GM21515 (cell line): Measurements from ENCODE around the gene KPNA1.
"Not testable (repeated sequence)": the region's sequence is repeated elsewhere in the genome, so short reads cannot be mapped to it uniquely, and the experiment has no call there.

Source experiments
- ATAC-seq: cut with Tn5 transposase; IDR thresholded peaks from one replicate; pipeline ENCODE4 v1.9.1; 2021; ENCODE audit not compliant: unreplicated experiment

KPNA1 gene

DNA sequence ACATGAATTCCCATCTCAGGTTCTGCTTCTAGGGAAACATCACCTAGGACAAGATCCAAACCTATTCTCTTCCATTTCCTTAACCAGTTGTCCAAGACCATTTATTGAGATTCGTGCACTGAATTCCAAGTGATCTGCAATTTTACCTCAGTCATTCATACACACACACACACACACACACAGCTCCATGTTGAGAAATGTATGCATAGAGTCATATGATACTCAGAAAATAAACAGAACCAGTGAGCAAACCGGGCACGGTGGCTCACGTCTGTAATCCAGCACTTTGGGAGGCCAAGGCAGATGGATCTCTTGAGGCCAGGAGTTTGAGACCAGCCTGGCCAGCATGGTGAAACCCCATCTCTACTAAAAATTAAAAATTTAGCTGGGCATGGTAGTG, 6.1 kb upstream of the KPNA1 start:
- no peak for ATAC-seq

DNA sequence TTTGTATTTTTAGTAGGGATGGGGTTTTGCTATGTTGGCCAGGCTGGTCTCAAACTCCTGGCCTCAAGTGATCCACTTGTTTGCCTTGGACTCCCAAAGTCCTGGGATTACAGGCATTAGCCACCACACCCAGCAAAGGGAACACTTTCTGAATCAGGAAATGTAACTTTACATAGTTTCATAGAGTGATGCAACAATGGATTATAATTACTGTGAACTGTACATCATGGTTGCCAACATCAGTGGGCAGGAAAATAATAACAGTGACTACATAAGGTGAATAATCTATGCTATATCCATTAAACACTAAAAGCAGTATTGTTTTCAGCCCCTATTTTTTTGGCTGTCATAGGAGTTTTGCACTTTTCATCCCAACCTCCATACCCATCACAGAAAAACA, 5.0 kb upstream of the KPNA1 start:
- ATAC-seq, result no peak

DNA sequence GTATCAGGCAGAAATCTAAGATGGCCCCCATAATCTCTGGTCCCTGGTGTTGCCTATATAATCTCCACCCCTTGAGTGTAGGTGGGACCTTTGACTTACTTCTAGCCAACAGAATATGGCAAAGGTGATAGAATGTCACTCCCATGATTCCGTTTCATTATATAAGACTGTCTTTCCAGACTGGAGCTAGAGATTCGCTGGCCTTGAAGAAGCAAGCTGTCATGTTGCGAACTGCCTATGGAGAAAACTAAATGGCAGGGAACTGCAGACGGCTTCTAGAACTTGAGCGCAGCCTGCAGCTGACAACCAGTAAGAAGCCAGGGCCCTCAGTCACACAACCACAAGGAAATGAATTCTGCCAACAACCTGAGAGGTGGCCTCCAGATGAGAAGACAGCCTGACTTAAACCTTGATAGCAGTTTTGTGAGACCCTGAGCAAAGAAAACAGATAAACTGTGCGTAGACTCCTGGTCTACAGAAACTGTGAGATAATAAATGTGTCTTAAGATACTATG, 2.2 kb upstream of the KPNA1 start:
- ATAC-seq, result no peak

DNA sequence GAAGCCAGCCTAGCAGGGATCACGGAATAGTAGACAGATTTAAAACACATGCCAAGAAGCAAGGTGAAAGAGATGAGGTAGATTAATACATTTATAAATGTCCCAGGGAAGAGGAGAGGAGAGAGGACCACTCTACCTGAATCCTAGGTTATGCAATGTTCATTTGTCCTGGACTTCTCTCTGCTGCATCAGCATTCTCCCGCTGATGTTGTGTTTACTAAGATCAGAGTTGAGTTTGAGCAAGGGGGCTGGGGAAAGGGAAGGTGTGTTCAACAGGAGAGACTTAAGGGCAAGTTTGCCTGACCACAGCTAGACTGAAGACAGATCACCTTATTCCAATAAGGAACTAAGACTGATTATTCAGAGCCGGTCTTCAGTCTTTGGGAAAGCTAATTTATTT, 1.1 kb upstream of the KPNA1 start:
- no peak for ATAC-seq

DNA sequence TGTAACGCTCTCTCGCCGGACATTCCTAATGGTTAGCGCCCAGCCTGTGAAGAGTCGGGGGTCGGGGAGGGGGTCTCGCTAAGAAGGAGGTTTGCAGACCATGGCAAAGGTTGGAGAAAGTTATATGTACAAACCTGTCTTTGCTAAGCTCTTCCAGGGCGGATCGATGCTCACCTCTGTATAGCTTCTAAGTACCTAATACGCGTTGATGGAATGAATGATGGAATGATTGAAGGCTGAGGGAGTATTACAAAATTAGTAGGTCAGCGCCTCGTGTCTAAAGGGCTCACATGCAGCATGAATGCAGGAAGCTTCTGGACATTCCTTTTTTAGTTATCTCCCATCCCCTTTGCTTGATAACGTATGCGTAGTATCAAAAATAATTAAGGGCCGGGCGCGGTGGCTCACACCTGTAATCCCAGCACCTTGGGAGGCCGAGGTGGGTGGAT, 305 bp upstream of the KPNA1 start:
- no peak for ATAC-seq

DNA sequence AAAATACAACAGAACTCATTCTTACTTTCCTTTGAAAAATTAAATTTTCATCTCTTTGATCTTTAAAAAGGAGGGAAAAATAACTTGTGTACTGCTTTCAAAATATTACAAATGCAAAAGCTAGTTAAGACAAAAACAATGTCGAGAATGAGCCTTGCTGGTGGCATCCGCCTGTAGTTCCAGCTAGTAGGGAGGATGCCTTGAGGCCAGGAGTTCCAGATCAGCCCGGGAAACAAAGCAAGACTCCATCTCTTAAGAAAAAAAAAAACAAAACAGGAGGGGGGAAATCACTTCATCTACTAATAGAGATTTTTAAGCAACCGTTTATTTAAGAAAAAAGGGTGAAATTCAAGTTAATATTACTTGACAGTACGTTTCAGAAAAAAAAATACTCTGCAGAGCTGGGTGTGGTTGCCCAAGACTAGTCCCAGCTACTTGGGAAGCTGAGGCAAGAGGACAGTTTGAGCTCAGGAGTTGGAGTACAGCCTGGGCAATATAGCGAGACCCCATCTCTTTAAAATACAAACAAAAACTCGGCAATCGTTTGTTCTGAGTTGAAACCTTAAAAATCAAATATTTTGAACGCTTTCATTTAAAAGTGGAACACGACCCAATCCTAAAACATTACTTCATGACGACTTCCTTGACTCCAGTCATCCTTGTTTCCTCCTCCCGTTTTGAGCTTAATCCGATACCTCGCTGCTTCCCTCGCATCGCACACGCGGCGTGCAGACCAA, 1.2 kb downstream of the KPNA1 start:
- ATAC-seq, result no peak

- no peak for ATAC-seq
Measured at GRCh38 chr3:122512284-122512683, 2.5 kb downstream of the KPNA1 start.

DNA sequence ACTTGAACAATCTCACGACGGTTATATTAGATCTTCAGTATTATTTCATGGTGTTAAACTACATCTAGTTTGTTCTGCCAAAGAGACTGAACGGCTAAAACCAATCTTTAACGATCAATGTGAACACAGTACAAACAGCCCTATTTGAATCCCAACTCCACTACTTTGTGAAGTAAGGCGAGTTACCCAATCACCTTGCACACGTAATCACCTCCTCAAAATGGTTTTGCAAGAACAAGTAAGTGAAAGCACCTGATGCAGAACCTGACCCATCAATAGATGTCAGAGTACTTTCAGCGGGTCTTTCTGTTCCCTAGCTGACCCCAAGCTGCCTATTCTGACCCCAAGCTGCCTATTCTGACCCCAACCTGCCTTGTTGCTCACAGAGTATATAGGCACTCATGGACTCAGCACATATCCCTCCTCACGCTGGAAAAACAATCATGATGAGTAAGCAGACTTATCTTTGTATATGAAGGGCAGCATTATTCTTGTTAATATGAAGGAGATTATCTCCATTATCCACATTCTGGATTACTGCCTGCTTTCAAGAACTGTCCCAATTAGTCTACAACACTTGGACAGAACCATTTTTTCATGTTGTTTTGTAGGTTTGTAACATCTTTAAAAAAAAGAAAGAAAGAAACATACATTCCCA, 3.7 kb downstream of the KPNA1 start:
- ATAC-seq, result no peak

DNA sequence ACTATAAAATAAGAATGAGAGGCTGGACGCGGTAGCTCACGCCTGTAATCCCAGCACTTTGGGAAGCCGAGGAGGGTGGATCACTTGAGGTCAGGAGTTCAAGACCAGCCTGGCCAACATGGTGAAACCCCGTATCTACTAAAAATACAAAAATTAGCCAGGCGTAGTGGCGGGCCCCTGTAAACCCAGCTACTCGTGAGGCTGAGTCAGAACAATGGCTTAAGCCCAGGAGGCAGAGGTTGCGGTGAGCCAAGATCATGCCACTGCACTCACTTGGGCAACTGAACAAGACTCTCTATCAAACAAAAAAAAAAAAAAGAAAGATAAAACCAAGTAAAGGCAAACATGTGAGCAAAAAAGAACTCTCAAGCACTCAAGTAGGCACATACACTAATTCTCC, 5.8 kb downstream of the KPNA1 start:
- ATAC-seq, result not testable (repeated sequence)

DNA sequence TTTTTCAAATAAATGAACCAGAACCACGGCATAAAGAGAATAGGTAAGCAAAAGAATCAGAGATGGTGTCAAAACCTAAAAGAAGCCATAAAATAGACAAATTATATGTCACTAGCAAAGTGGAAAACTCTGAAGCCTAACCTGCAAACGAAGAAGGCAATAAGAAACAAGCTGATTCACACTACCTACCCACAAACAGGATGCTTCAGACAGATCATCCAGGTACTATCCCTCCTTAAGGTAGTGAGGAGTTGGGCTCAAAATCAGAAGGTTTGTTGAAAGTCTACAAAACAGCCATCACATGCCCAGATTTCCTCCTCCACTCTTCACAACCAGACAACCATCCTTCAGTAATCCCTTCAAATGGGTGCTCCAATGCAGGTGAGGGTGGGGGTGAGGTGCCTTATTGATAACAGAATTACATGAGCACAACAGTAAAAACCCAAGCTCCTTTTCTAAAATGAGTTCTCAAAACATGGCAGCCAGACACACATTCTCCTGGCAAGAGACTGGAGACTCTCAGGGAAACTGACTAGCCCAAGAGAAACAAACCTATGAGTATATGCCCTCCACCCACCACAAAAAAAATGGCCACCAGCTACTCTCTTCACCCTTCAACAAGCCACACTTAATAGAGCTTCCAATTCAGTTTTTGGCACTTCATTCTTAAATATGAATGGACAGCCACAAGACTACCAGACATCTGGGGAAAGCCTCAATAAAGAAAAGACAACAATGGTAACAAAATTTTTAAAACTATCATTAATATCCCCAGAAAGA, 6.4 kb downstream of the KPNA1 start:
- no peak for ATAC-seq

DNA sequence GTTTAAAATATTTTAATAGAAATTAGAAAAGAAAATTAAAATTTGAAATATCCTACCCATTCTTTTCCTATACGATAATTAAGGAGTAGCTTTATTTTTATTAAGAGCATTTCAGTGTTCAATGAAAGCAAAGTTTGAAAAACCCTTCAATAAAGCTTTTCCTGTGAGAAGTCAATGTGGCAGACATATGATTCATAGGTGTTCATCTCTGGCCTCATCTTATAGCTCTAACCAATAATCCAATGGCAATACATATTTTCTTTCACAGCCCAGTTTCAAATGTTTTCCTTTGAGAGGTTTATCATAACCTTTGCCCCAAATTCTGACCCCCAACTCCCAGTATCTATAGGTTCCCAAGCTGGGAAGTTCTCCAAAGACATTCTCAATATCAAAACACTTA, 8.3 kb downstream of the KPNA1 start:
- ATAC-seq, result no peak

DNA sequence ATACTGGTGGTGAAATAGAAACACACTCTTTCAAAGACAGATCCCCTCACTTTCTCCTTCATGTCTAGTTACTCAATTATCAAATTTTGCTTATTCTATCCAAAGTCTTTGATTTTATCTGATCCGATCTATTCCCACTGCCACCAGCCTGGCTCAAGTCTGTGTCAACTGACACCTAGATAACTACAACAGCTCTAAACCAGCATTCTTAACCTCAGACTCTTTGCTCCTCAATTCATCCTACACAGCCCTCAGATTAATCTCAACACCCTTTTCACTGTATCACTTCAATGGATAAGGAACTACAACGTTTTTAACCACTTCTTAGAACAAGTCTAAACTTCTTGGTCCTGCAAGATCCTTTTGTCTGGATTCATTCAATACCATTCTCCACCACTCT, 9.1 kb downstream of the KPNA1 start:
- ATAC-seq, result no peak

GRCh38 chr3:122502941-122503340, 11.8 kb downstream of the KPNA1 start:
- no peak for ATAC-seq

GRCh38 chr3:122502139-122502538, 12.6 kb downstream of the KPNA1 start:
- ATAC-seq, result no peak

GRCh38 chr3:122500964-122501363, 13.8 kb downstream of the KPNA1 start:
- ATAC-seq, result not testable (repeated sequence)

DNA sequence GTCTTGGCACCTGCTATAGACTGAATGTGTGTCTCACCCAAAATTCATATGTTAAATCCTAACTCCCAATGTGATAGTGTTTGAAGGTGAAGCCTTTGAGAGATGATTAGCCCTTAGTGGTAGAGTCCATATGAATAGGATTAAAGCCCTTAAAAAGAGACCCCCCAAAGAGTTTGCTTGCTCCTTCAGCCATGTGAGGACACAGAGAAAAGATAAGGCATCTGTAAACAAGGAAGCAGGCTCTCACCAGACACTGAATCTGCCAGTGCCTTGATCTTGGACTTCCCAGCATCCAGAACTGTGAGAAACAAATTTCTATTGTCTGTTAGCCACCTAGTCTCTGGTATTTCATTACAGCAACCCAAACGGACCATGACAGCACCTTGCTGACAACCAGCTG, 16.6 kb downstream of the KPNA1 start:
- no peak for ATAC-seq

DNA sequence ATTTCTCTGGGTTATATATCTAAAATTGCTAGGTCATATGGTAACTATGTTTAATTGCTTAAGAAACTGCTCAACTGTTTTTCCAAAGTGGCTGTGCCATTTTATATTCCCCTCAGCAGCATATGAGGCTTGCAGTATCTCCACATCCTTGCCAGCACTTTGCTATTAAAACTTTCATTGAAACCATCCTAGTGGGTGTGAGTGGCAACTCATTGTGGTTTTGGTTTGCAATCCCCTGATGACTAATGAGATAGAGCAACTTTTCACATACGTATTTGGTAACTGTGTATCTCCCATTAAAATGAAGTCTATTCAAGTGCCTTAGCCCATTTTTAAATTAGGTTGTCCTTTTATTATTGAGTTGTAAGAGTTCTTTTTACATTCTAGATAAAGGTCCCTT, 17.3 kb downstream of the KPNA1 start:
- no peak for ATAC-seq

- ATAC-seq, result no peak
Measured at GRCh38 chr3:122496508-122496907, 18.2 kb downstream of the KPNA1 start.

GRCh38 chr3:122493296-122493695, 21.4 kb downstream of the KPNA1 start:
- ATAC-seq, result no peak

- no peak for ATAC-seq
Measured at GRCh38 chr3:122488262-122488973, 26.3 kb downstream of the KPNA1 start.

DNA sequence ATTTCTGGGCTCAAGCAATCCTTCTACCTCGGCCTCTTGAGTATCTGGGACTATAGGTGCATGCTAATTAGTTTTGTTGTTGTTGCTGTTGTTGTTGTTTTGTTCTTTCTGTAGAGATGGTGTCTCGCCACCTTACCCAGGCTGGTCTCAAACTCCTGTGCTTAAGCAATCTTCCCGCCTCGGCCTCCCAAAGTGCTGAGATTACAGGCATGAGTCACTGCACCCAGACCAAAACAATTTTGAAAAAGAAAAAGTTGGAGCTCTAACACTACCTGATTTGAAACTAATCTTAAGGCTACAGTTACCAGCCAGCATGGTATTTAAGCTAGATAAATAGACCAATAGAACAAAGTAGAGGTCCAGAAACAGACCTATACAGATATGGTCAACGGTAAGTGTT, 29.8 kb downstream of the KPNA1 start:
- ATAC-seq, result no peak
